GM23338 (cell line): ENCODE measurements around the gene ALOX5AP. TPM values are rescaled to one million over a fixed set of nuclear protein-coding genes. Genes with fewer than 3 reads are reported as not detected.

Experiments
- ATAC-seq: fragments of 200-7000 bp; cut with Tn5 transposase; 3 replicates; pipeline ENCODE4 v1.9.1; 2020
- DNase-seq: peaks from one replicate; pipeline ENCODE4 v3.0.0-alpha.2; 2015; ENCODE audit warnings: low spot score
- H2AFZ ChIP-seq: fragments of 200-600 bp; sonication (generic); 2 replicates; pipeline ENCODE4 v1.8.0; 2016; ENCODE audit warnings: antibody characterized with exemption, mild to moderate bottlenecking, moderate library complexity
- H3F3A ChIP-seq: fragments of 200-600 bp; sonication (generic); replicated peaks from 2 replicates; pipeline ENCODE4 v1.8.0; 2017; ENCODE audit warnings: antibody characterized with exemption, mixed run types, low read depth
- H3K27ac ChIP-seq: fragments of 200-600 bp; sonication (generic); 2 replicates; pipeline ENCODE4 v1.6.1; 2016; ENCODE audit warnings: low read depth
- H3K27me3 ChIP-seq: fragments of 200-600 bp; sonication (generic); 2 replicates; pipeline ENCODE4 v1.8.0; 2016; ENCODE audit warnings: mild to moderate bottlenecking, mixed run types, moderate library complexity; ENCODE audit not compliant: insufficient read depth
- H3K36me3 ChIP-seq: fragments of 200-600 bp; sonication (generic); 2 replicates; pipeline ENCODE4 v1.8.0; 2016; ENCODE audit warnings: mild to moderate bottlenecking; ENCODE audit not compliant: insufficient read depth
- H3K4me1 ChIP-seq: fragments of 200-600 bp; sonication (generic); 2 replicates; pipeline ENCODE4 v1.8.0; 2016; ENCODE audit warnings: mild to moderate bottlenecking, moderate library complexity; ENCODE audit not compliant: insufficient read depth
- H3K4me2 ChIP-seq: fragments of 200-600 bp; sonication (generic); 2 replicates; pipeline ENCODE4 v1.7.1; 2017; ENCODE audit warnings: mixed run types
- H3K4me3 ChIP-seq: fragments of 200-600 bp; sonication (generic); 2 replicates; pipeline ENCODE4 v1.6.1; 2016; ENCODE audit warnings: mixed run types
- H3K79me2 ChIP-seq: fragments of 200-600 bp; sonication (generic); replicated peaks from 2 replicates; pipeline ENCODE4 v1.8.0; 2017; ENCODE audit warnings: mild to moderate bottlenecking; ENCODE audit not compliant: insufficient read depth
- H3K9me2 ChIP-seq: fragments of 200-600 bp; sonication (generic); 2 replicates; pipeline ENCODE4 v1.8.0; 2017; ENCODE audit not compliant: insufficient read depth
- H4K20me1 ChIP-seq: fragments of 200-600 bp; sonication (generic); replicated peaks from 2 replicates; pipeline ENCODE4 v1.8.0; 2017; ENCODE audit warnings: mild to moderate bottlenecking; ENCODE audit not compliant: insufficient read depth
- H3K27ac Mint-ChIP-seq: 2 replicates; pipeline ENCODE4 v1.8.0; 2020; ENCODE audit warnings: inconsistent platforms, mild to moderate bottlenecking, moderate library complexity, mixed read lengths
- H3K27me3 Mint-ChIP-seq: 3 replicates; pipeline ENCODE4 v1.8.0; 2022; ENCODE audit warnings: low read depth, mild to moderate bottlenecking, moderate library complexity, mixed read lengths, inconsistent platforms; ENCODE audit not compliant: insufficient read depth, poor library complexity
- H3K36me3 Mint-ChIP-seq: 3 replicates; pipeline ENCODE4 v1.8.0; 2021; ENCODE audit warnings: low read depth, mild to moderate bottlenecking, inconsistent platforms, moderate library complexity, mixed read lengths
- H3K4me1 Mint-ChIP-seq: 3 replicates; pipeline ENCODE4 v1.8.0; 2020; ENCODE audit warnings: mild to moderate bottlenecking, inconsistent platforms, mixed read lengths
- H3K4me3 Mint-ChIP-seq: 3 replicates; pipeline ENCODE4 v1.8.0; 2021; ENCODE audit warnings: moderate library complexity, mild to moderate bottlenecking, inconsistent platforms, mixed read lengths
- H3K9me3 Mint-ChIP-seq: 3 replicates; pipeline ENCODE4 v1.8.0; 2020; ENCODE audit warnings: moderate library complexity, mild to moderate bottlenecking, inconsistent platforms, mixed read lengths
- CREB1 ChIP-seq: fragments of 250-450 bp; sonication (Bioruptor Pico); IDR thresholded peaks from 2 replicates; pipeline ENCODE4 v1.5.0; 2020; ENCODE audit warnings: low read depth, mild to moderate bottlenecking, moderate library complexity
- CTCF ChIP-seq, 2 experiments: fragments of 200-600 bp in 1 of 2; sonication (generic) in 1 of 2; conservative IDR thresholded peaks; 2 replicates each; pipeline versions ENCODE4 v1.5.1 to v1.6.1; 2016 to 2017; ENCODE audit warnings: antibody characterized with exemption in 2 of 2, low read depth in 2 of 2, mild to moderate bottlenecking in 2 of 2, moderate library complexity in 1 of 2
- ETS1 ChIP-seq: IDR thresholded peaks from 2 replicates; pipeline ENCODE4 v1.6.1; 2016; ENCODE audit warnings: antibody characterized with exemption
- EZH2 ChIP-seq: fragments of 200-600 bp; sonication (generic); IDR thresholded peaks from one replicate; pipeline ENCODE4 v1.8.0; 2017; ENCODE audit warnings: antibody characterized with exemption, mild to moderate bottlenecking, low read depth; ENCODE audit not compliant: unreplicated experiment
- EZH2phosphoT487 ChIP-seq: fragments of 200-600 bp; sonication (generic); IDR thresholded peaks from one replicate; pipeline ENCODE4 v1.8.1; 2018; ENCODE audit warnings: antibody characterized with exemption; ENCODE audit not compliant: unreplicated experiment
- JUNB ChIP-seq: IDR thresholded peaks from one replicate; pipeline ENCODE4 v1.6.1; 2016; ENCODE audit warnings: antibody characterized with exemption; ENCODE audit not compliant: unreplicated experiment
- POLR2AphosphoS5 ChIP-seq: IDR thresholded peaks from 2 replicates; pipeline ENCODE4 v1.6.1; 2016; ENCODE audit warnings: antibody characterized with exemption, low read depth
- STAT1 ChIP-seq: IDR thresholded peaks from one replicate; pipeline ENCODE4 v1.6.1; 2016; ENCODE audit warnings: antibody characterized with exemption; ENCODE audit not compliant: unreplicated experiment
- ZNF114 ChIP-seq: fragments of 250-450 bp; sonication (Bioruptor Pico); IDR thresholded peaks from 2 replicates; pipeline ENCODE4 v1.5.0; 2020; ENCODE audit warnings: mild to moderate bottlenecking, moderate library complexity
- ZNF331 ChIP-seq: fragments of 250-450 bp; sonication (Bioruptor Pico); IDR thresholded peaks from 2 replicates; pipeline ENCODE4 v1.5.0; 2020; ENCODE audit warnings: low read depth, mild to moderate bottlenecking, moderate library complexity
- polyA plus RNA-seq: library from polyadenylated mRNA; unstranded; fragments of >200 nt; fragmentation: Nextera tagmentation; extraction: Ambion mirVana; gene quantifications from 2 replicates; pipeline ENCODE4 v1.2.1, GENCODE V29; 2016
- total RNA-seq: library from RNA; depleted of rRNA; stranded (reverse); fragments of >200 nt; shearing (Covaris generic); gene quantifications from 2 replicates; pipeline ENCODE4 v1.2.3, GENCODE V29; 2014
- TF ChIP-seq, protein P1 (sequence below): fragments of 250-450 bp; sonication (Bioruptor Pico); IDR thresholded peaks from 2 replicates; pipeline ENCODE4 v1.5.0; 2020; ENCODE audit warnings: mild to moderate bottlenecking, moderate library complexity

ALOX5AP gene
- total and polyA plus RNA-seq, 2 experiments from 2014 or later: 0.23 TPM; not detected in 1

GRCh38 chr13:30809787-30810186, 74.4 kb downstream of the ALOX5AP start:
- Mint-ChIP-seq H3K9me3 (no peaks in the 10 kb centered on the region), H3K27ac (no peak overlapping the region), H3K27me3 (peaks cover 11% of the 10 kb centered on the region), H3K4me3 (no peak overlapping the region), H3K4me1 (no peaks in the 10 kb centered on the region), H3K36me3 (no peaks in the 10 kb centered on the region)
- no peak overlapping the region for H3K4me3 ChIP-seq
- TF ChIP-seq ZNF114 (CRISPR knock-in tag): no peak
- no peak for TF ChIP-seq EZH2phosphoT487
- no peak for TF ChIP-seq EZH2
- no peak for TF ChIP-seq POLR2AphosphoS5
- no peak for TF ChIP-seq CREB1 (CRISPR knock-in tag)
- TF ChIP-seq STAT1: no peak
- ATAC-seq (no peak), DNase-seq (no peak)
- no peaks in the 10 kb centered on the region for H3K27me3 ChIP-seq
- H2AFZ ChIP-seq: no peak overlapping the region
- no peak overlapping the region for H3K27ac ChIP-seq
- H3K4me1 ChIP-seq: no peaks in the 10 kb centered on the region
- H3F3A ChIP-seq: no peaks in the 10 kb centered on the region
- H3K36me3 ChIP-seq: no peaks in the 10 kb centered on the region
- no peaks in the 10 kb centered on the region for H3K79me2 ChIP-seq
- H4K20me1 ChIP-seq: no peaks in the 10 kb centered on the region
- H3K9me2 ChIP-seq: no peaks in the 10 kb centered on the region
- H3K4me2 ChIP-seq: no peak overlapping the region

DNA sequence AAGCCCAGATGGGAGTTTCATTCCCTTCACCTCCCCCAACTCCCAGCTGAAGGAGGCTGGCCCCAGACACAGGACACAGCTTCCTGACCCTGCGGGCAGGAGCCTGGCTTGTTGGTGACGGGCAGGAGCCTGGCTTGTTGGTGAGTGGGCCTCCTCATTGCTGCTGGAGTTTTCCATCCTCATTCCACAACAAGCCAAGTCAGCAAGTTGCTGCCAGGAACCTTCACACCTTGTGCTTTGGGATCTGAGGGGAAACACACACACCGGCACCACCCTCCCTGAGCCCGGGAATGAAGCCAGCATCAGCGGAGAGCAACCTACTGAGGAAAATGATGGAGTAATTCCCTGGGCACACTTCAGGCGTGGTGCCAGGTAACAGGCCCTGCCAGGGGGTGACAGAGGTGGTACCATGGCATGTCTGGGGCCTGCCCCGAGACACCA, 74.9 kb downstream of the ALOX5AP start:
- H3K9me2 ChIP-seq: no peaks in the 10 kb centered on the region
- no peaks in the 10 kb centered on the region for H3K27me3 ChIP-seq
- no peak overlapping the region for H3K4me3 ChIP-seq
- Mint-ChIP-seq H3K36me3 (no peaks in the 10 kb centered on the region), H3K27ac (no peak overlapping the region), H3K4me1 (no peaks in the 10 kb centered on the region), H3K4me3 (no peak overlapping the region), H3K27me3 (peaks cover 8% of the 10 kb centered on the region), H3K9me3 (no peaks in the 10 kb centered on the region)
- no peaks in the 10 kb centered on the region for H3K36me3 ChIP-seq
- no peaks in the 10 kb centered on the region for H4K20me1 ChIP-seq
- DNase-seq (no peak), ATAC-seq (no peak)
- H3K4me2 ChIP-seq: no peak overlapping the region
- no peaks in the 10 kb centered on the region for H3K79me2 ChIP-seq
- H2AFZ ChIP-seq: no peak overlapping the region
- H3K27ac ChIP-seq: no peak overlapping the region
- no peaks in the 10 kb centered on the region for H3K4me1 ChIP-seq
- no peaks in the 10 kb centered on the region for H3F3A ChIP-seq
- TF ChIP-seq POLR2AphosphoS5 (no peak), ZNF114 (CRISPR knock-in tag) (no peak), JUNB (no peak), STAT1 (no peak), EZH2phosphoT487 (no peak), EZH2 (no peak), ZNF331 (CRISPR knock-in tag) (no peak), CTCF (conservative IDR thresholded peaks at IDR 0.05; ENCODE audit: low read depth in 2 of 2) (no peak), CREB1 (CRISPR knock-in tag) (no peak), ETS1 (no peak)
- TF ChIP-seq, protein P1, sequence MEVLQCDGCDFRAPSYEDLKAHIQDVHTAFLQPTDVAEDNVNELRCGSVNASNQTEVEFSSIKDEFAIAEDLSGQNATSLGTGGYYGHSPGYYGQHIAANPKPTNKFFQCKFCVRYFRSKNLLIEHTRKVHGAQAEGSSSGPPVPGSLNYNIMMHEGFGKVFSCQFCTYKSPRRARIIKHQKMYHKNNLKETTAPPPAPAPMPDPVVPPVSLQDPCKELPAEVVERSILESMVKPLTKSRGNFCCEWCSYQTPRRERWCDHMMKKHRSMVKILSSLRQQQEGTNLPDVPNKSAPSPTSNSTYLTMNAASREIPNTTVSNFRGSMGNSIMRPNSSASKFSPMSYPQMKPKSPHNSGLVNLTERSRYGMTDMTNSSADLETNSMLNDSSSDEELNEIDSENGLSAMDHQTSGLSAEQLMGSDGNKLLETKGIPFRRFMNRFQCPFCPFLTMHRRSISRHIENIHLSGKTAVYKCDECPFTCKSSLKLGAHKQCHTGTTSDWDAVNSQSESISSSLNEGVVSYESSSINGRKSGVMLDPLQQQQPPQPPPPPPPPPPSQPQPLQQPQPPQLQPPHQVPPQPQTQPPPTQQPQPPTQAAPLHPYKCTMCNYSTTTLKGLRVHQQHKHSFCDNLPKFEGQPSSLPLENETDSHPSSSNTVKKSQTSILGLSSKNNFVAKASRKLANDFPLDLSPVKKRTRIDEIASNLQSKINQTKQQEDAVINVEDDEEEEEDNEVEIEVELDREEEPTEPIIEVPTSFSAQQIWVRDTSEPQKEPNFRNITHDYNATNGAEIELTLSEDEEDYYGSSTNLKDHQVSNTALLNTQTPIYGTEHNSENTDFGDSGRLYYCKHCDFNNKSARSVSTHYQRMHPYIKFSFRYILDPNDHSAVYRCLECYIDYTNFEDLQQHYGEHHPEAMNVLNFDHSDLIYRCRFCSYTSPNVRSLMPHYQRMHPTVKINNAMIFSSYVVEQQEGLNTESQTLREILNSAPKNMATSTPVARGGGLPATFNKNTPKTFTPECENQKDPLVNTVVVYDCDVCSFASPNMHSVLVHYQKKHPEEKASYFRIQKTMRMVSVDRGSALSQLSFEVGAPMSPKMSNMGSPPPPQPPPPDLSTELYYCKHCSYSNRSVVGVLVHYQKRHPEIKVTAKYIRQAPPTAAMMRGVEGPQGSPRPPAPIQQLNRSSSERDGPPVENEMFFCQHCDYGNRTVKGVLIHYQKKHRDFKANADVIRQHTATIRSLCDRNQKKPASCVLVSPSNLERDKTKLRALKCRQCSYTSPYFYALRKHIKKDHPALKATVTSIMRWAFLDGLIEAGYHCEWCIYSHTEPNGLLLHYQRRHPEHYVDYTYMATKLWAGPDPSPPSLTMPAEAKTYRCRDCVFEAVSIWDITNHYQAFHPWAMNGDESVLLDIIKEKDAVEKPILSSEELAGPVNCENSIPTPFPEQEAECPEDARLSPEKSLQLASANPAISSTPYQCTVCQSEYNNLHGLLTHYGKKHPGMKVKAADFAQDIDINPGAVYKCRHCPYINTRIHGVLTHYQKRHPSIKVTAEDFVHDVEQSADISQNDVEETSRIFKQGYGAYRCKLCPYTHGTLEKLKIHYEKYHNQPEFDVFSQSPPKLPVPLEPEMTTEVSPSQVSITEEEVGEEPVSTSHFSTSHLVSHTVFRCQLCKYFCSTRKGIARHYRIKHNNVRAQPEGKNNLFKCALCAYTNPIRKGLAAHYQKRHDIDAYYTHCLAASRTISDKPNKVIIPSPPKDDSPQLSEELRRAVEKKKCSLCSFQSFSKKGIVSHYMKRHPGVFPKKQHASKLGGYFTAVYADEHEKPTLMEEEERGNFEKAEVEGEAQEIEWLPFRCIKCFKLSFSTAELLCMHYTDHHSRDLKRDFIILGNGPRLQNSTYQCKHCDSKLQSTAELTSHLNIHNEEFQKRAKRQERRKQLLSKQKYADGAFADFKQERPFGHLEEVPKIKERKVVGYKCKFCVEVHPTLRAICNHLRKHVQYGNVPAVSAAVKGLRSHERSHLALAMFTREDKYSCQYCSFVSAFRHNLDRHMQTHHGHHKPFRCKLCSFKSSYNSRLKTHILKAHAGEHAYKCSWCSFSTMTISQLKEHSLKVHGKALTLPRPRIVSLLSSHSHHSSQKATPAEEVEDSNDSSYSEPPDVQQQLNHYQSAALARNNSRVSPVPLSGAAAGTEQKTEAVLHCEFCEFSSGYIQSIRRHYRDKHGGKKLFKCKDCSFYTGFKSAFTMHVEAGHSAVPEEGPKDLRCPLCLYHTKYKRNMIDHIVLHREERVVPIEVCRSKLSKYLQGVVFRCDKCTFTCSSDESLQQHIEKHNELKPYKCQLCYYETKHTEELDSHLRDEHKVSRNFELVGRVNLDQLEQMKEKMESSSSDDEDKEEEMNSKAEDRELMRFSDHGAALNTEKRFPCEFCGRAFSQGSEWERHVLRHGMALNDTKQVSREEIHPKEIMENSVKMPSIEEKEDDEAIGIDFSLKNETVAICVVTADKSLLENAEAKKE (CRISPR knock-in tag): no peak
